Neural cell (in vitro differentiated cells): ENCODE data around the gene PNPLA7. TPM values are rescaled to one million over a fixed set of nuclear protein-coding genes. Genes with fewer than 3 reads are reported as not detected.

Source experiments
- H2AFZ ChIP-seq: fragments of 200-600, 300-800 bp; sonication (generic), shearing (Covaris generic); 2 replicates; pipeline ENCODE4 v1.6.0; 2014; ENCODE audit warnings: low read depth, mild to moderate bottlenecking, antibody characterized with exemption, low read length, moderate library complexity
- H3F3A ChIP-seq: fragments of 200-600 bp; shearing (Covaris generic); 2 replicates; pipeline ENCODE4 v1.6.1; 2016; ENCODE audit warnings: mild to moderate bottlenecking, moderate library complexity, mixed read lengths, antibody characterized with exemption, low read length; ENCODE audit not compliant: insufficient read depth, poor library complexity, severe bottlenecking
- H3K27ac ChIP-seq: fragments of 200-600, 300-800 bp; sonication (generic), shearing (Covaris generic); 2 replicates; pipeline ENCODE4 v1.5.1; 2014; ENCODE audit warnings: mild to moderate bottlenecking, low read length, moderate library complexity
- H3K27me3 ChIP-seq: fragments of 300-800, 200-600 bp; sonication (generic), shearing (Covaris generic); 2 replicates; pipeline ENCODE4 v1.6.0; 2014; ENCODE audit warnings: mild to moderate bottlenecking, low read depth, low read length, moderate library complexity; ENCODE audit not compliant: insufficient read depth
- H3K36me3 ChIP-seq: fragments of 300-800, 200-600 bp; sonication (generic), shearing (Covaris generic); 2 replicates; pipeline ENCODE4 v1.5.1; 2014; ENCODE audit warnings: mild to moderate bottlenecking, antibody characterized with exemption, low read length, moderate library complexity; ENCODE audit not compliant: insufficient read depth
- H3K4me2 ChIP-seq: fragments of 300-800, 200-600 bp; sonication (generic), shearing (Covaris generic); 2 replicates; pipeline ENCODE4 v1.6.0; 2014; ENCODE audit warnings: mild to moderate bottlenecking, low read length
- H3K4me3 ChIP-seq: fragments of 300-800, 200-600 bp; sonication (generic), shearing (Covaris generic); 2 replicates; pipeline ENCODE4 v1.5.1; 2014; ENCODE audit warnings: mild to moderate bottlenecking, low read length, moderate library complexity
- H3K79me2 ChIP-seq: fragments of 200-600 bp; shearing (Covaris generic); replicated peaks from 2 replicates; pipeline ENCODE4 v1.6.0; 2014; ENCODE audit warnings: mild to moderate bottlenecking, low read length, moderate library complexity; ENCODE audit not compliant: insufficient read depth
- H3K9ac ChIP-seq: fragments of 300-800, 200-600 bp; sonication (generic), shearing (Covaris generic); 2 replicates; pipeline ENCODE4 v1.6.1; 2016; ENCODE audit warnings: mild to moderate bottlenecking, low read length, mixed read lengths
- H3K9me2 ChIP-seq: fragments of 200-600 bp; shearing (Covaris generic); 2 replicates; pipeline ENCODE4 v1.6.1; 2016; ENCODE audit warnings: mild to moderate bottlenecking, low read length, mixed read lengths; ENCODE audit not compliant: insufficient read depth
- H3K9me3 ChIP-seq: fragments of 200-600, 300-800 bp; sonication (generic), shearing (Covaris generic); 2 replicates; pipeline ENCODE4 v1.6.1; 2016; ENCODE audit warnings: mild to moderate bottlenecking, mixed run types, low read length, moderate library complexity, mixed read lengths
- H4K20me1 ChIP-seq: fragments of 200-600 bp; shearing (Covaris generic); 2 replicates; pipeline ENCODE4 v1.6.1; 2016; ENCODE audit warnings: mild to moderate bottlenecking, mixed run types; ENCODE audit not compliant: insufficient read depth
- CTCF ChIP-seq: fragments of 450-650 bp; IDR thresholded peaks from 2 replicates; pipeline ENCODE4 v1.5.1; 2014; ENCODE audit warnings: antibody characterized with exemption, mild to moderate bottlenecking, moderate library complexity; ENCODE audit not compliant: poor library complexity, severe bottlenecking
- EP300 ChIP-seq: fragments of 450-650 bp; conservative IDR thresholded peaks from 2 replicates; pipeline ENCODE4 v1.6.1; 2014; ENCODE audit warnings: antibody characterized with exemption, mild to moderate bottlenecking, moderate library complexity; ENCODE audit not compliant: poor library complexity, severe bottlenecking
- EZH2 ChIP-seq: fragments of 200-600, 300-800 bp; shearing (Covaris generic), sonication (generic); IDR thresholded peaks from 2 replicates; pipeline ENCODE4 v1.6.1; 2014; ENCODE audit warnings: antibody characterized with exemption, low read length, borderline replicate concordance, mild to moderate bottlenecking; ENCODE audit not compliant: insufficient read depth, poor library complexity, severe bottlenecking
- MXI1 ChIP-seq: fragments of 450-650 bp; conservative IDR thresholded peaks from 2 replicates; pipeline ENCODE4 v1.6.1; 2014; ENCODE audit warnings: antibody characterized with exemption, mild to moderate bottlenecking; ENCODE audit not compliant: poor library complexity, severe bottlenecking
- POLR2AphosphoS5 ChIP-seq: IDR thresholded peaks from 2 replicates; pipeline ENCODE4 v1.6.1; 2012
- RAD21 ChIP-seq: fragments of 450-650 bp; conservative IDR thresholded peaks from 2 replicates; pipeline ENCODE4 v1.6.1; 2014; ENCODE audit warnings: antibody characterized with exemption, mild to moderate bottlenecking, moderate library complexity
- SMC3 ChIP-seq: fragments of 450-650 bp; conservative IDR thresholded peaks from 2 replicates; pipeline ENCODE4 v1.6.1; 2014; ENCODE audit warnings: antibody characterized with exemption, mild to moderate bottlenecking, moderate library complexity; ENCODE audit not compliant: poor library complexity
- TAF1 ChIP-seq: IDR thresholded peaks from 2 replicates; pipeline ENCODE4 v1.6.1; 2012; ENCODE audit warnings: low read depth
- polyA plus RNA-seq: library from polyadenylated mRNA; depleted of rRNA; stranded (reverse); fragments of >200 nt; gene quantifications from 2 replicates; pipeline ENCODE4 v1.2.3, GENCODE V29; 2014
- TF ChIP-seq, protein P1 (sequence below): IDR thresholded peaks from 2 replicates; pipeline ENCODE4 v1.6.1; 2012; ENCODE audit warnings: borderline replicate concordance

Gene PNPLA7
- polyA plus RNA-seq, 1 donor from 2014 or later, result 0.72 TPM

DNA sequence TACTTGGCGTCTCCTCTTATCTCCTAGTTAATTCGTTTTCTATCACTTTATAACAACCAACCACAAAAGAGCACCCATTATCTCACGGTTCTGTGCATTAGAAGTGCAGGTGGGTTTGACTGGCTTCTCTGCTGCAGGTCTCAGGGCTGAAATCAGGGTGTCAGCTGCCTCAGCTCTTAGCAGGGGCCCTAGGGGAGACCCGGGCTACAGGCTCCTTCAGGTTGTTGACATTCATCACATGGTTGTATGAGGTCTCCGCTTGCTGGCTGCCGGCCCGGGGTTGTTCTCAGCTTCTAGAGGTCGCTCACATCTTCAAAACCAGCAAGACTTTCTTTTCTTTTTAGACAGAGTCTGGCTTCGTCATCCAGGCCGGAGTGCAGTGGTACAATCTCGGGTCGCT is 43.0 kb upstream of the PNPLA7 start:
- no peaks in the 10 kb centered on the region for H4K20me1 ChIP-seq
- no peak for TF ChIP-seq RAD21
- TF ChIP-seq TAF1, result no peak
- TF ChIP-seq SMC3, result no peak
- TF ChIP-seq EZH2, result no peak
- no peak overlapping the region for H2AFZ ChIP-seq
- H3K9me2 ChIP-seq, result no peaks in the 10 kb centered on the region
- no peak overlapping the region for H3K4me3 ChIP-seq
- H3F3A ChIP-seq, result no peaks in the 10 kb centered on the region
- no peak overlapping the region for H3K4me2 ChIP-seq
- no peak overlapping the region for H3K9ac ChIP-seq
- H3K36me3 ChIP-seq, result no peaks in the 10 kb centered on the region
- no peak overlapping the region for H3K27ac ChIP-seq
- H3K27me3 ChIP-seq, result no peaks in the 10 kb centered on the region
- no peaks in the 10 kb centered on the region for H3K9me3 ChIP-seq
- H3K79me2 ChIP-seq, result peaks cover 11% of the 10 kb centered on the region

GRCh38 chr9:137592767-137593166 is 42.6 kb upstream of the PNPLA7 start:
- H3K36me3 ChIP-seq, result no peaks in the 10 kb centered on the region
- H3K4me2 ChIP-seq, result no peak overlapping the region
- H3K4me3 ChIP-seq, result no peak overlapping the region
- no peaks in the 10 kb centered on the region for H3K27me3 ChIP-seq
- no peak overlapping the region for H2AFZ ChIP-seq
- no peaks in the 10 kb centered on the region for H4K20me1 ChIP-seq
- H3K9me3 ChIP-seq, result no peaks in the 10 kb centered on the region
- peaks cover 11% of the 10 kb centered on the region for H3K79me2 ChIP-seq
- H3F3A ChIP-seq, result no peaks in the 10 kb centered on the region
- TF ChIP-seq MXI1 (no peak), EP300 (no peak), CTCF (no peak), RAD21 (no peak), POLR2AphosphoS5 (no peak), SMC3 (no peak), EZH2 (no peak), TAF1 (no peak)
- TF ChIP-seq, protein P1, sequence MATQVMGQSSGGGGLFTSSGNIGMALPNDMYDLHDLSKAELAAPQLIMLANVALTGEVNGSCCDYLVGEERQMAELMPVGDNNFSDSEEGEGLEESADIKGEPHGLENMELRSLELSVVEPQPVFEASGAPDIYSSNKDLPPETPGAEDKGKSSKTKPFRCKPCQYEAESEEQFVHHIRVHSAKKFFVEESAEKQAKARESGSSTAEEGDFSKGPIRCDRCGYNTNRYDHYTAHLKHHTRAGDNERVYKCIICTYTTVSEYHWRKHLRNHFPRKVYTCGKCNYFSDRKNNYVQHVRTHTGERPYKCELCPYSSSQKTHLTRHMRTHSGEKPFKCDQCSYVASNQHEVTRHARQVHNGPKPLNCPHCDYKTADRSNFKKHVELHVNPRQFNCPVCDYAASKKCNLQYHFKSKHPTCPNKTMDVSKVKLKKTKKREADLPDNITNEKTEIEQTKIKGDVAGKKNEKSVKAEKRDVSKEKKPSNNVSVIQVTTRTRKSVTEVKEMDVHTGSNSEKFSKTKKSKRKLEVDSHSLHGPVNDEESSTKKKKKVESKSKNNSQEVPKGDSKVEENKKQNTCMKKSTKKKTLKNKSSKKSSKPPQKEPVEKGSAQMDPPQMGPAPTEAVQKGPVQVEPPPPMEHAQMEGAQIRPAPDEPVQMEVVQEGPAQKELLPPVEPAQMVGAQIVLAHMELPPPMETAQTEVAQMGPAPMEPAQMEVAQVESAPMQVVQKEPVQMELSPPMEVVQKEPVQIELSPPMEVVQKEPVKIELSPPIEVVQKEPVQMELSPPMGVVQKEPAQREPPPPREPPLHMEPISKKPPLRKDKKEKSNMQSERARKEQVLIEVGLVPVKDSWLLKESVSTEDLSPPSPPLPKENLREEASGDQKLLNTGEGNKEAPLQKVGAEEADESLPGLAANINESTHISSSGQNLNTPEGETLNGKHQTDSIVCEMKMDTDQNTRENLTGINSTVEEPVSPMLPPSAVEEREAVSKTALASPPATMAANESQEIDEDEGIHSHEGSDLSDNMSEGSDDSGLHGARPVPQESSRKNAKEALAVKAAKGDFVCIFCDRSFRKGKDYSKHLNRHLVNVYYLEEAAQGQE, result no peak
- no peaks in the 10 kb centered on the region for H3K9me2 ChIP-seq
- H3K9ac ChIP-seq, result no peak overlapping the region
- no peak overlapping the region for H3K27ac ChIP-seq
